MCF 10A (cell line): ENCODE data around the gene STPG3. TPM values are rescaled to one million over a fixed set of nuclear protein-coding genes. Genes with fewer than 3 reads are reported as not detected.

Experiments
- BruUV-seq: library from RNA; stranded (reverse); fragments of 400-500 nt; replicated peaks from 2 replicates; lab custom pipeline; 2021; lab: Mats Ljungman, UMichigan
- CTCF ChIA-PET: fragments of 300-600 bp; sonication (Branson Sonifier 250); formaldehyde crosslinking; extraction: SDS; loops from one replicate; lab custom pipeline; 2021; ENCODE audit warnings: antibody characterized with exemption, inconsistent platforms; lab: Yijun Ruan, JAX
- POLR2A ChIA-PET: fragments of 300-600, 350-650 bp; sonication (Branson Sonifier 250); formaldehyde crosslinking; extraction: SDS; loops from one replicate; lab custom pipeline; 2020; ENCODE audit warnings: antibody characterized with exemption, inconsistent platforms; lab: Yijun Ruan, JAX
- DNase-seq: peaks from one replicate; pipeline ENCODE4 v3.0.0-alpha.2; 2018; ENCODE audit not compliant: unreplicated experiment
- H3K27ac Mint-ChIP-seq: one replicate; pipeline ENCODE4 v1.8.0; 2022; ENCODE audit warnings: mild to moderate bottlenecking, low read depth, mixed read lengths; ENCODE audit not compliant: unreplicated experiment
- H3K27me3 Mint-ChIP-seq: one replicate; pipeline ENCODE4 v1.8.0; 2022; ENCODE audit warnings: mixed read lengths; ENCODE audit not compliant: insufficient read depth, unreplicated experiment
- H3K36me3 Mint-ChIP-seq: one replicate; pipeline ENCODE4 v1.8.0; 2022; ENCODE audit warnings: mild to moderate bottlenecking, moderate library complexity, mixed read lengths; ENCODE audit not compliant: insufficient read depth, unreplicated experiment
- H3K4me1 Mint-ChIP-seq: one replicate; pipeline ENCODE4 v1.8.0; 2022; ENCODE audit warnings: mixed read lengths; ENCODE audit not compliant: insufficient read depth, unreplicated experiment
- H3K4me3 Mint-ChIP-seq: one replicate; pipeline ENCODE4 v1.8.0; 2022; ENCODE audit warnings: mild to moderate bottlenecking, moderate library complexity, mixed read lengths; ENCODE audit not compliant: unreplicated experiment
- H3K9me3 Mint-ChIP-seq: one replicate; pipeline ENCODE4 v1.8.0; 2022; ENCODE audit warnings: mixed read lengths; ENCODE audit not compliant: unreplicated experiment
- CTCF ChIP-seq: fragments of 200-600 bp; IDR thresholded peaks from one replicate; pipeline ENCODE4 v1.8.0; 2022; ENCODE audit warnings: antibody characterized with exemption, mild to moderate bottlenecking; ENCODE audit not compliant: unreplicated experiment
- intact Hi-C: fragments of 100-400 bp; cut with micrococcal nuclease; formaldehyde crosslinking; loops from 2 replicates; pipeline ENCODE4 v1.14.1; 2022
- total RNA-seq: library from RNA; stranded (reverse); gene quantifications from 2 replicates; pipeline ENCODE4 v1.2.3, GENCODE V29; 2022

STPG3 gene
- total RNA-seq, 1 experiment from 2014 or later: not detected

DNA sequence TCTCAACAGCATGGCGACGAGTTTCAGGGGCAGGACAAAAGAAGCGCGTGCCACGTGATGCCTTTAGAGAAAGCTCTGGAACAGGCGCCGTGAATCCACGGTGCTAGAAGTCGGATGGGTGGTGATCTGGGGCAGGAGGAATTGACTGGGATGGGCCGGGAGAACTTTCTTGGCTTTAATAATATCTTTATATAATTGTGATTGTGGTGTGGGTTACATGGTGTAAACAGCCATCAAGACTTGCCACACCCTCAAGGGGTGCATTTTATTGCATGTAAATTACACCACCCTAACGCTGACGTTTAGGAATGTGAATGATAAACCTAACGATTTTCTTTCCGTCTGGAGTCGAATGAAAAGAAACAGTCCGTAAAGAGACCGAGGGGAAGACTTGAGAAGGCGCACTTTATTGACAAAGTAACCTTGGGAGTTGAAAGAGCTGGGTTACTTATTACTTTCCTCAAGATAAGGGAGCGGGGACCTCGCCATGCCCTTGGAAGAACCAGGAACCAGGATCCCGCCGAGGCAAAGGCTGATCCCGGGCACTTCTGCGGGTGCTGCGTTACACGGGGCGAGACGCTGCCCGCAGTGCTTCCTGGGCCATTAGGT lies 42.5 kb downstream of the STPG3 start:
- no peaks in the 10 kb centered on the region for H3K36me3 Mint-ChIP-seq
- ChIA-PET CTCF (interaction anchor here (0.8 kb wide), 1 partner anchor 16 kb away, joined by 3 read pairs; the partner anchor contains the start of gene TOR4A), POLR2A (interaction anchor here (1.8 kb wide), 1 partner anchor 16 kb away, joined by 7 read pairs; the partner anchor contains the start of gene TOR4A)
- peaks cover 11% of the 10 kb centered on the region for H3K27me3 Mint-ChIP-seq
- BruUV-seq: no TSS peak
- H3K9me3 Mint-ChIP-seq: no peaks in the 10 kb centered on the region
- intact Hi-C loops: loop anchor here (2.0 kb wide), 1 partner anchor 151 kb away; no protein-coding TSS in a partner anchor
- no peaks in the 10 kb centered on the region for H3K4me1 Mint-ChIP-seq
- no peak overlapping the region for H3K4me3 Mint-ChIP-seq
- H3K27ac Mint-ChIP-seq: no peak overlapping the region
- no peak for TF ChIP-seq CTCF
- DNase-seq: no peak

GRCh38 chr9:137294091-137294680 lies 43.1 kb downstream of the STPG3 start:
- H3K27ac Mint-ChIP-seq: no peak overlapping the region
- CTCF ChIA-PET: interaction anchor here (0.8 kb wide), 1 partner anchor 72 kb away, joined by 3 read pairs; no protein-coding TSS in a partner anchor
- H3K4me3 Mint-ChIP-seq: no peak overlapping the region
- TF ChIP-seq CTCF: no peak
- H3K27me3 Mint-ChIP-seq: peaks cover 11% of the 10 kb centered on the region
- intact Hi-C loops: loop anchor here (2.0 kb wide), 1 partner anchor 151 kb away; no protein-coding TSS in a partner anchor
- H3K9me3 Mint-ChIP-seq: no peaks in the 10 kb centered on the region
- DNase-seq: peak; percentile 59
- no peaks in the 10 kb centered on the region for H3K4me1 Mint-ChIP-seq
- BruUV-seq: no TSS peak
- peaks cover 4% of the 10 kb centered on the region for H3K36me3 Mint-ChIP-seq
- POLR2A ChIA-PET: interaction anchor here (1.8 kb wide), 1 partner anchor 17 kb away, joined by 7 read pairs; the partner anchor contains the start of gene TOR4A

GRCh38 chr9:137294681-137295237 lies 43.7 kb downstream of the STPG3 start:
- DNase-seq: no peak
- no peaks in the 10 kb centered on the region for H3K9me3 Mint-ChIP-seq
- peak; percentile 30 for TF ChIP-seq CTCF
- peaks cover 11% of the 10 kb centered on the region for H3K27me3 Mint-ChIP-seq
- H3K36me3 Mint-ChIP-seq: peaks cover 5% of the 10 kb centered on the region
- H3K4me3 Mint-ChIP-seq: no peak overlapping the region
- CTCF ChIA-PET: interaction anchor here (0.6 to 0.8 kb wide), 4 partner anchors 71 to 126 kb away, joined by 3 read pairs; no protein-coding TSS in a partner anchor
- H3K27ac Mint-ChIP-seq: no peak overlapping the region
- intact Hi-C loops: loop anchor here (2.0 kb wide), 1 partner anchor 150 kb away; no protein-coding TSS in a partner anchor
- POLR2A ChIA-PET: interaction anchor here (1.8 kb wide), 1 partner anchor 17 kb away, joined by 7 read pairs; the partner anchor contains the start of gene TOR4A
- no TSS peak for BruUV-seq
- H3K4me1 Mint-ChIP-seq: no peaks in the 10 kb centered on the region
